NOMO-1 (cell line): Measurements from ENCODE around the gene COX6B2.

Source experiments
- DNase-seq, 2 experiments: peaks; one replicate each; lab custom pipeline; 2025; ENCODE audit not compliant: unreplicated experiment in 2 of 2; lab: John Stamatoyannopoulos, UW

COX6B2 gene

DNA sequence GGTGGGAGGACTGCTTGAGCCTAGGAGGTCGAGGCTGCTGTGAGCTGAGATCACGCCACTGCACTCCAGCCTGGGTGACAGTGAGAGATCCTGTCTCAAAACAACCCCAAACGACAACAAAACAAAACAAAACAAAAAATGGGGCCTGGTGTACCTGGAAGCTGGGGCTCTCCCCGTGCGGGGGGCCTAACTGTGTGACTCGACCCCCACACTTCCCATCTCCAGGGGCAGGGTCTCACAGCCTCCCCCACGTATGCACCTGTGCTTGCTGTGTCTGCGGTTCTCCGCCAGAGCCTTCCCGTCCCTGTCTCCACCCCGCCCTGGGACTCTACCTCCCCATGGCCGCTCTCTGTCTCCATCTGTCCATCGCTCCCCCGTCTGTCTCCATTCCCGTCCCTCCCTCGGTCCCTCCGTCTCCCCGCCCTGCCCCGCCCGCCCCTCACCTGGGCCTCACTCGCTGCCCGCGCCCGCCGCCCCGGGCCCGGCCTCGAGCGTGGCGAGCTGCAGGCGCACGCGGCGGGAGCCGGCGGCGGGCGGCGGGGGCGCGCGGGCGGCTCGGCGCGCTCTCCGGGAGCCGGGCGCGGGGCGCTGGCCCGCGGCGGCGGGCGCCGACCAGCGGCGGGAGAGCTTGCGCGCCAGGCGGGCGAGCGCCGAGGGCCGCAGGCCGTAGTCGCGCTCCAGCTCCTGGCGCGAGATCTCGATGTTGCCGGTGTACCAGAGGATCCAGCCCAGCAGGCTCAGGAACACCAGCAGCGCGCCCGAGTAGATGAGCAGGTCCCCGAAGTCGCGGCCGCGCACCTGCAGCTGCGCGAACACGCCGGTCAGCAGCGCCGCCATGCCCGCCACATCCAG lies 29.0 kb upstream of the COX6B2 start:
- peak; percentile 57 to 58 for DNase-seq

DNA sequence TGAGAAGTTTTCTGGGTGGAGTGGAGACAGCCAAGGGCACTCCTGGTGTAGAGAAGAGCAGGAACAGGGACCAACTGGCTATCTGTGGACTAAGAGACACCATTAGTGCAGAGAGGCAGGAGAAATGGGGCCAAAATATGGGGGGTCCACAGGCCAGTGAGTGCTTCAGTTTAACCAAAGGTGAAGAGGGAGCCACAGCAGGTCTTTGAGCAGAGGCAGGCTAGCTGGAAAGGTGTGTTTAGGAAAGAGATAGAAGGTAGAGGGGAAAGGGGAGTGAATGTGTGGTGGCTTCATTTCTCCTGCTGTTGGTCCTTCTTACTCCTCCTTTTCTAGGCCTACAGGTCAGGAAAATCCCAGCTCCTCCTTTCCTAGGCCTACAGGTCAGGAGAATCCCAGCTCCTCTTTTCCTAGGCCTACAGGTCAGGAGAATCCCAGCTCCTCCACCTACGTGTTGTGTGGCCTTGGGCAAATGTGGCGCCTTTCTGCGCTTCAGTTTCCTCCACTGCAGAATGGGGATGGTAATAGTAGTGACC lies 28.1 kb upstream of the COX6B2 start:
- no peak for DNase-seq

- DNase-seq, result no peak
Observed at GRCh38 chr19:55382013-55382412, 27.5 kb upstream of the COX6B2 start.

DNA sequence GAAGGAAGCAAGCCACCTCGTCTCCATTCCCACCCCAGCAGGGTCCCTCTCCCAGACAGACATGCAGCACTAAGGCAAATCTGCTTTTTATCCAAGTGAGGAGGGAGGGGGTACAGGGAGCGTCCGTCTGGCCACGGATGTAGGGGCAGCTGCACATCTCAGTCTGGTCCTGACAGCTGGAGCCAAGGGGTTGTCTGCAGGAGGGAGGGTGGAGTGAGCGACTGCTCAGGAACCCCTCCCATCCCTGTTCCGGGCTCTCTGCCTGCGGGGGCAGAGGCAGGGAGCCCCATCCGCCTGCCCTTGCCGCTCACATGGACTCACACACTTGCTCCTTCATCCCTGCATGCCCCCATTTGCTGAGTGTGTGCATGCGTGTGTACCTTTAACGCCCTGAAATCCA lies 24.7 kb upstream of the COX6B2 start:
- no peak for DNase-seq

- no peak for DNase-seq
Observed at GRCh38 chr19:55377356-55378131, 23.0 kb upstream of the COX6B2 start.

DNA sequence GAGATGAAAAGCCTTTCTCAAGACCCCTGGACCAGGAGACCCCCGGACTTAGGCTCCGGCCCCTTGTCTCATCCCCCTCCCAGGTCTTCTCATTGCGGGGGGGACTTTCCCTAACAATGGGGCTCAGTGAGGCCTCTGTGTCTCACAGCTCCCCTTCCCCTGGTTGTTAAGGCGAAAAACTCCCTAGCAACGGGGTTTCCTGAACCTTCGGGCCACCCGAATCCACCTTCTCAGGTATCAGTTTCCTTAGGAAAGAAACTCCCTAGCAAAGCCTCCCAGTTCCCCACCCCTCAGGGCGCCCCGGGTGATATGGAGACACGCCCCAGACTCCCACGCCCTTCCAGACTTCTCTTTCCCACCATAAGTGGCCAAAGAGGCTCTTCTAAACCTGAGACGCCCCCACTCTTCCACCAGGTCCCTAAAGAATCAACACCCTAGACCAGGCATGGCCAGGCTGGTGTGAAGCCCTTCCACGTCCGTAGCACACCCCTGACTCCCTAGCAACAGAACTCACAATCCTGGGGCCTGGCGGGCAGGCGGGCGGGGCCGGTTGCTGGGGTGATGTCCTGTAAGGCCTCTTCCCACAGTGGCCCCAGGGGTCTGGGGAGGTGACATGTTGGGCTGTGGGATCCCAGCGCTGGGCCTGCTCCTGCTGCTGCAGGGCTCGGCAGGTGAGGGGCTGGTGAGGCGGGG lies 21.9 kb upstream of the COX6B2 start, which contains the start of gene TMEM190:
Gene TMEM190 (plus strand): TSS at position 586 of the 693 bp plus-strand sequence. CDS start 28 bp downstream, at position 614.
- DNase-seq, result no peak

- no peak for DNase-seq
Observed at GRCh38 chr19:55373993-55374757, 19.7 kb upstream of the COX6B2 start.

DNA sequence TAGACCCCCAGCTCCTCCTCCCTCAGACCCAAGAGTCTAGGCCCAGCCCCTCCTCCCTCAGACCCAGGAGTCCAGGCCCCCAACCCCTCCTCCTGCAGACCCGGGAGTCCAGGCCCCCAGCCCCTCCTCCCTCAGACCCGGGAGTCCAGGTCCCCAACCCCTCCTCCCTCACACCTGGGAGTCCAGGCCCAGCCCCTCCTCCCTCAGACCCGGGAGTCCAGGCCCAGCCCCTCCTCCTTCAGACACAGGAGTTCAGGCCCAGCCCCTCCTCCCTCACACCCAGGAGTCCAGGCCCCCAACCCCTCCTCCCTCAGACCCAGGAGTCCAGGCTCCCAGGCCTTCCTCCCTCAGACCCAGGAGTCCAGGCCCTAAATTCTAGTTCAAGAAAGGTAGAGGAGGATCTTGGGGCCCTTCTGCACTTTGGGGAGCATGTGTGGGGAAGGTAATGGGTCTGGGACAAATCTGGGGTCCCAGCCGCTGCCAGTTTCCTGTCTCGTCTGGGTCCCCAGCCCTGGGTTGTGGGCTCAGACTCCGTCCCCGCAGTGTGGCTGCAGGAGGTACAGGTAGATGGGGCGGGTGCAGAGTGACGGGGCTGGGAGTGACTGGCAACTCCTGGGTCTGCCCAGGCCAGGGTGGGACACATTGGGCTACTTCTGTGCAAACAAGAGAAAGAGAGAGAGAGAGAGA lies 18.9 kb upstream of the COX6B2 start:
- DNase-seq, result no peak

- no peak for DNase-seq
Observed at GRCh38 chr19:55372316-55373081, 18.0 kb upstream of the COX6B2 start.

GRCh38 chr19:55370305-55370988 lies 15.9 kb upstream of the COX6B2 start, which contains the start of gene IL11:
TSS of gene IL11 (minus strand) at chr19:55370463. CDS start at chr19:55370310, 153 bp downstream.
- DNase-seq, result no peak

DNA sequence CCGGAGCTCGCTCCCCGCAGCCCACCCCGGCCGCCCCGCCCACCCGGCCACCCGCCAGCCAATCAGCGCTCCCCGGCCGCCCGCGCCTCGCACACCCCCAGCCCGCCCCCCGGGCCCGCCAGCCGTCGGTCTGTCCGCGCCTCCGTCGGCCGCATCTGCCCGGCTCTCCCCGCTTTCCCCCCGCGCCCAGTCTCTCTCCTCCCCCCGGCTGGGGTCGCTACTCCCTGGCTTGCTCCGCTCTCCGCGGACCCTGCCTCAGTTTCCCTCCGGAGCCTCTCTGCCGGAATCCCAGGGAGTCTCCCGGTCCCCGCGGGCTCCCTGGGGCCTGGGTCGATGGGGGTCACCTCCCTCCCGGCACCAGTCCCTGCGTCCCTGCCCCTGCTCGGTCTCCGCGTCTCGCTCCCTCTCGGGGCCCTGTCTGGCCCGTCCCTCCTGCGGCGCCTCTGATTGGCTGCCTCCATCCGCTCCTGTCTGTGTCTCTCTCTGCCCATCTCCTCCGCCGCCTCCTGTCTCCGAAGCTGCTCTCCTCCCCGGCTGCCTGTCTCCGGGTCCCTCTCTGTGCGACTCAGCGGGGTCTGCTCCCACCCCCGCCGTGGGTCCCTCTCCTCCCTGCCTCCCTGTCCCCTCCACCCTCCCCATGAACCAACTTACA lies 15.3 kb upstream of the COX6B2 start:
- no peak for DNase-seq

DNA sequence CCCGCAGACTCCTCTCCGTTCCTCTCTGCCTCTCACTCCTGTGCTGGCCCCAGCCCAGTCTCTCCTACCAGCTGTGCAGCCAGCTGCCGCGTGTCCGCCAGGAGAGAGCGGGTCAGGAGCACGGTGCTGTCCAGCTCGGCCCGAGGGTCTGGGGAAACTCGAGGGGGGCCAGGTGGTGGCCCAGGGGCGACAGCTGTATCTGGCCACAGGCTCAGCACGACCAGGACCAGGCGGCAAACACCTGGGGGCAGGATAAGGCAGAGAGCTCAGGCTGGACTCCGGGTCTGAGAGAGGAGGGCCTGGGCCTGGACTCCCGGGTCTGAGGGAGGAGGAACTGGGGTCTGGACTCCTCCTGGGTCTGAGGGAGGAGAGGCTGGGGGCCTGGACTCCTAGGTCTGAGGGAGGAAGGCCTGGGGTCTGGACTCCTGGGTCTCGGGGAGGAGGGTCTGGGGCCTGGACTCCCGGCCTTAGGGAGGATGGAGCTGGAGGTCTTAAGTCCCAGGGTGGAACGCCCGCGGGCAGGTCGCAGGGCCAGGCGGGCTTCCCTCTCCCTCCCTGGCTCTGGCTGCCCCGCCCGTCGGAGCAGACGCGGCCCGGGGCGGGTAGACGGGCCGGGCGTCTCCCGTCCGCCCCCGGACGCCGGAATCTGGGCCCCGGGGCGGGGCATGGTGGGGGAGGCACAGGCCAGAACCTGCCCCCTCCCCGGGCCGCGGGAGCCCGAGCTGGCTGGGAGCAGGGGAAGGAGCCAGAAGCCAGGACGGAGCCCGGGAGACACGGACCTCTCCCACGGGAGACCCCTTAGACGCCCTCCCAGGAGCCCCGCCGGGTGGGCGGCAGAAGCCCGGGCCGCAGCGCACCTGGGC lies 14.4 kb upstream of the COX6B2 start:
- no peak for DNase-seq

GRCh38 chr19:55368106-55368505 lies 13.6 kb upstream of the COX6B2 start:
- no peak for DNase-seq

DNA sequence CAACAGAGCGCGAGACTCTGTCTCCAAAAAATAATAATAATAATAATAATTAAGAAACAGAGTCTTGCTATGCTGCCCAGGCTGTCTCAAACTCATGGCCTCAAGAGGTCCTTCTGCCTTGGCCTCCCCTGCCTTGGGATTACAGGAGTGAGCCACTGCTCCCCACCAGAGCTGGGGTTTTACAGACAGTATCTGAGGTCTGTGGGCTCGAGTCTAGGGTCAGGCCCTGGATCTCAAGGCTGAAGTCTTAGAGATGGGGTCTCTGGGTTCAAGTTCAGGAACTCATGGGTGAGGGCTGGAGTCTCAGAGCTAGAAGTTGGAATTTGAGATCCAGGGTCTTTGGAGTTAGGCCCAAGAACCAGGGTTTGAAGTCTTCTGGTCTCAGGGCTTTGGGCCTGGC lies 12.3 kb upstream of the COX6B2 start:
- no peak for DNase-seq

DNA sequence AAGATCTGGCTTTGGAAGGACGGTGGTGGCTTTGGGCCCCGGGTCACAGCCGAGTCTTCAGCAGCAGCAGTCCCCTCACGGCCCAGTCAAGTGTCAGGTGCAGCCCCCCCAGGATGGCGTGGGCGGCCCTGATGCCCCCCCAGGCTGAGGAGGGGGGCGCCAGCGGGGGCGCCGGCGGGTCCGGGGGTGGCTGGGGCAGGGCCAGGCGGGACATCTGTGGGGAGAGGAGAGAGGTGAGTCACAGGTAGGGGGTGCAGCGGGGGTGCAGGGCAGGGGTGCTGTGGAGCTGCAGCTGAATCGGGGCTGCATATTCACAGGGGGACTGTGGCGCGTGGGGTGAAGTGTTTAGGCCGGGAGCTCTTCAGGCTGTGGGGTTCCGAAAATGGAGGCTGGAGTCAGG lies 11.4 kb upstream of the COX6B2 start:
- no peak for DNase-seq

DNA sequence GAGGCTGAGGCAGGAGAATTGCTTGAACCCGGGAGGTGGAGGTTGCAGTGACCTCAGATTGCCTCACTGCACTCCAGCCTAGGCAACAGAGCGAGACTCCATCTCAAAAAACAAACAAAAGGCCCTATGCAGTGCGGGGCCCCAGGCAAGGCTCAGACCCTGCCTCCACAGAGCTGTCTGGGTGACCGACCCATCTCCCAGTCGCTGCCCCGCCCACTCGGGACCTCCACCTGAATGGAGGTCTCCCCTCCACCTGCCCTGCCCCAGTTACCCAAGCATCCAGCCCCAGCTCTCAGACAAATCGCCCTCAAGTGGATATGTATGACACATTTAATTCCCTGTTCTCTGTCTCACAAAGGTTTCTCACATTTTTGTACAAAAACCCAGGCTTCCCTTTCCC lies 10.7 kb upstream of the COX6B2 start:
- no peak for DNase-seq
